D341Med (cell line): Measurements from ENCODE around the gene VWDE.

ENCODE experiments used
- DNase-seq: peaks from one replicate; pipeline ENCODE4 v3.0.0; 2012; ENCODE audit warnings: low spot score

Gene VWDE

DNA sequence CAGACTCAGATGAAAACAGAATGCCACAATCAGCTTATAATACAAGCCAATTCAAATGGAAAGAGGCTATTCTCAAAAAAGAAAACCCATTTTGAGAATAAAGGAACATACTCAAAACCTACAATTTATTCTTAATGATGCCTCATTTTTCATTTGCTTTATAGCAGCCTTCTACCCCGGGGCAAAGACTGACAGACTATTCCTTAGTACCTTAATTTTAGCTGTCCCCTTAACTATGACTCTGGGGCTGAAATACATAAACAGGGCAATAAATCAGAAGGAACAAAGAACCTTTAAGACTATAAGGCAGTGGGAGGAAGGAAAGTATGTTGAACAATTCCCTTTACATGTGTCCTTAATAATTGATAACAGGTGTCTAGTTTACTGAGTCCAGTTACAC, 115.8 kb downstream of the VWDE start:
- no peak for DNase-seq

DNA sequence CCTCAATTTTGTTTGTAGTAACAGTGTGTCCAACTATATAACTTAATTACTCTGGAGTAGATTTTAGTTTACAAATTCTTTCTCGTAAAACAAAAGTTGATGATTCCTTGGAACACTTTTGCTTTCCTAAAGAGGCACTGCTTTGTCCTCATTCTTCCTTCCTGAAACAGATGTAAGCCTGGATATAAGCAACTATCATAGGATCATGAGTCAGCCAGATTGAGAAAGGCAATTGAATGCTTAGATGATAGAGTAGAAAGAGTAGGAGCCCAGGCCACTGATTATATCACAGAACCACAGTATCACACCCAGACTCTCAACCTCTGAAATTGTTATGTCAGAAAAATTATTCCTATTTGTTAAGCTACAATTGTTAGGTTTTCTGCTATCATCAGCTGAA, 122.6 kb downstream of the VWDE start:
- DNase-seq: no peak
